ENCODE results near the gene SMPD1. TPM values are rescaled to one million over a fixed set of nuclear protein-coding genes. Genes with fewer than 3 reads are reported as not detected.

SMPD1 gene
- total and polyA plus RNA-seq, 2 of the 8 experiments (the other 6 are each of a cell fraction or from before 2014, with no cell fraction given), result 1.9 to 2.4 TPM

- TF ChIP-seq PHF8 (conservative IDR thresholded peaks at IDR 0.05; ENCODE audit: low read depth, low read length) (no peak), SAP30 (IDR thresholded peaks at IDR 0.05; ENCODE audit: insufficient read depth, insufficient replicate concordance, low read length) (no peak), KDM5A (IDR thresholded peaks at IDR 0.05; ENCODE audit: low read length) (no peak), SP4 (IDR thresholded peaks at IDR 0.05; ENCODE audit: low read length) (no peak), HDAC2 (IDR thresholded peaks at IDR 0.05; ENCODE audit: borderline replicate concordance in 1 of 2, low read depth in 2 of 2, low read length in 2 of 2) (no peak)
Measured at GRCh38 chr11:6405846-6406245, 15.6 kb downstream of the SMPD1 start (continued).
